Upper lobe of left lung (tissue), 4 donors: ENCODE data around the gene PPIL6.

Source experiments
- EP300 ChIP-seq, 4 donors: sonication (generic); formaldehyde crosslinking; IDR thresholded peaks; one replicate each; pipeline ENCODE4 v1.5.1; 2017; ENCODE audit warnings: antibody characterized with exemption in 4 of 4, control low read depth in 2 of 4
- POLR2A ChIP-seq, 4 donors: fragments of 450-650 bp; IDR thresholded peaks; one replicate each; pipeline ENCODE4 v1.5.1; 2016 to 2017; ENCODE audit warnings: antibody characterized with exemption in 4 of 4, mild to moderate bottlenecking in 2 of 4
- POLR2AphosphoS5 ChIP-seq, 2 donors: sonication (generic); formaldehyde crosslinking; IDR thresholded peaks; one replicate each; pipeline ENCODE4 v1.5.1; 2017; ENCODE audit warnings: antibody characterized with exemption in 2 of 2
- TF ChIP-seq, protein P1 (sequence below), 6 experiments: fragments of 450-650 bp in 4 of 6; fragments of 200-600 bp in 2 of 6; sonication (generic) in 2 of 6; IDR thresholded peaks; one replicate each; pipeline ENCODE4 v1.5.1; 2016 to 2019; ENCODE audit warnings: antibody characterized with exemption in 6 of 6

GRCh38 chr6:109379711-109380110, 60.7 kb downstream of the PPIL6 start:
- TF ChIP-seq, protein P1, sequence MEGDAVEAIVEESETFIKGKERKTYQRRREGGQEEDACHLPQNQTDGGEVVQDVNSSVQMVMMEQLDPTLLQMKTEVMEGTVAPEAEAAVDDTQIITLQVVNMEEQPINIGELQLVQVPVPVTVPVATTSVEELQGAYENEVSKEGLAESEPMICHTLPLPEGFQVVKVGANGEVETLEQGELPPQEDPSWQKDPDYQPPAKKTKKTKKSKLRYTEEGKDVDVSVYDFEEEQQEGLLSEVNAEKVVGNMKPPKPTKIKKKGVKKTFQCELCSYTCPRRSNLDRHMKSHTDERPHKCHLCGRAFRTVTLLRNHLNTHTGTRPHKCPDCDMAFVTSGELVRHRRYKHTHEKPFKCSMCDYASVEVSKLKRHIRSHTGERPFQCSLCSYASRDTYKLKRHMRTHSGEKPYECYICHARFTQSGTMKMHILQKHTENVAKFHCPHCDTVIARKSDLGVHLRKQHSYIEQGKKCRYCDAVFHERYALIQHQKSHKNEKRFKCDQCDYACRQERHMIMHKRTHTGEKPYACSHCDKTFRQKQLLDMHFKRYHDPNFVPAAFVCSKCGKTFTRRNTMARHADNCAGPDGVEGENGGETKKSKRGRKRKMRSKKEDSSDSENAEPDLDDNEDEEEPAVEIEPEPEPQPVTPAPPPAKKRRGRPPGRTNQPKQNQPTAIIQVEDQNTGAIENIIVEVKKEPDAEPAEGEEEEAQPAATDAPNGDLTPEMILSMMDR (IDR thresholded peaks at IDR 0.05), result no peak
- TF ChIP-seq POLR2A (IDR thresholded peaks at IDR 0.05), result no peak
- TF ChIP-seq EP300 (IDR thresholded peaks at IDR 0.05), result no peak
- TF ChIP-seq POLR2AphosphoS5 (IDR thresholded peaks at IDR 0.05), result no peak
